NCI-H1436 treated with DMSO at 0.1 percent for 48 hours (cell line): ENCODE data around the gene C15orf39.

ENCODE experiments used
- DNase-seq: peaks from one replicate; lab custom pipeline; 2025; lab: John Stamatoyannopoulos, UW

The C15orf39 gene

GRCh38 chr15:75197062-75197630 is 4.5 kb upstream of the C15orf39 start:
- DNase-seq = no peak

- DNase-seq = peak; percentile 93
Measured at GRCh38 chr15:75198560-75199356, 2.9 kb upstream of the C15orf39 start.

GRCh38 chr15:75199357-75199940 is 2.2 kb upstream of the C15orf39 start:
- DNase-seq = no peak

- DNase-seq = no peak
Measured at GRCh38 chr15:75200391-75200764, 1.3 kb upstream of the C15orf39 start.

- DNase-seq = no peak
Measured at GRCh38 chr15:75200765-75201615, 692 bp upstream of the C15orf39 start.

GRCh38 chr15:75202251-75203016 is 752 bp downstream of the C15orf39 start:
- no peak for DNase-seq

- no peak for DNase-seq
Measured at GRCh38 chr15:75203017-75203907, 1.6 kb downstream of the C15orf39 start.

- no peak for DNase-seq
Measured at GRCh38 chr15:75203908-75204263, 2.2 kb downstream of the C15orf39 start.

GRCh38 chr15:75204340-75205063 is 2.8 kb downstream of the C15orf39 start:
- no peak for DNase-seq

GRCh38 chr15:75205064-75205395 is 3.3 kb downstream of the C15orf39 start:
- no peak for DNase-seq

GRCh38 chr15:75206006-75206405 is 4.3 kb downstream of the C15orf39 start:
- DNase-seq = no peak

GRCh38 chr15:75206803-75207617 is 5.3 kb downstream of the C15orf39 start:
- no peak for DNase-seq

- no peak for DNase-seq
Measured at GRCh38 chr15:75207618-75208500, 6.2 kb downstream of the C15orf39 start.

- DNase-seq = no peak
Measured at GRCh38 chr15:75208501-75209288, 7.0 kb downstream of the C15orf39 start.

- no peak for DNase-seq
Measured at GRCh38 chr15:75209289-75209676, 7.6 kb downstream of the C15orf39 start.

GRCh38 chr15:75210811-75211230 is 9.1 kb downstream of the C15orf39 start:
- DNase-seq = no peak

- DNase-seq = no peak
Measured at GRCh38 chr15:75211436-75212199, 9.9 kb downstream of the C15orf39 start.
